Fibroblast of lung (primary cell): ENCODE data around the gene TGDS. TPM values are rescaled to one million over a fixed set of nuclear protein-coding genes. Genes with fewer than 3 reads are reported as not detected.

Experiments
- DNase-seq, 2 donors: peaks; one replicate each; pipeline versions ENCODE4 v3.0.0 to v3.0.0-alpha.2; 2010; ENCODE audit warnings: low read depth in 2 of 2
- H2AFZ ChIP-seq: 2 replicates; pipeline ENCODE4 v1.5.1; 2012; ENCODE audit warnings: low read length, control low read depth, inconsistent platforms
- H3K27ac ChIP-seq: 2 replicates; pipeline ENCODE4 v1.5.1; 2011; ENCODE audit warnings: low read length, control low read depth; ENCODE audit not compliant: insufficient read depth
- H3K27me3 ChIP-seq: 2 replicates; pipeline ENCODE4 v1.5.1; 2011; ENCODE audit warnings: mild to moderate bottlenecking, low read length; ENCODE audit not compliant: control insufficient read depth, insufficient read depth
- H3K36me3 ChIP-seq: 2 replicates; pipeline ENCODE4 v1.5.1; 2011; ENCODE audit warnings: low read length; ENCODE audit not compliant: control insufficient read depth, insufficient read depth
- H3K4me1 ChIP-seq: 2 replicates; pipeline ENCODE4 v1.5.1; 2011; ENCODE audit warnings: low read length; ENCODE audit not compliant: control insufficient read depth, insufficient read depth; ENCODE audit errors: extremely low read depth
- H3K4me2 ChIP-seq: 2 replicates; pipeline ENCODE4 v1.5.1; 2011; ENCODE audit warnings: low read length, control low read depth; ENCODE audit not compliant: insufficient read depth; ENCODE audit errors: extremely low read depth
- H3K4me3 ChIP-seq, 4 experiments: fragments of 200-600 bp in 1 of 4; sonication (generic) in 1 of 4; replicated peaks in 1 of 4; 2 replicates each; pipeline ENCODE4 v1.5.1; 2011 to 2016; ENCODE audit warnings: low read length in 4 of 4, low read depth in 3 of 4, mild to moderate bottlenecking in 3 of 4, control low read depth in 2 of 4, inconsistent platforms in 1 of 4, mixed read lengths in 1 of 4; ENCODE audit not compliant: insufficient read depth in 1 of 4; ENCODE audit errors: control extremely low read depth in 1 of 4
- H3K79me2 ChIP-seq: 2 replicates; pipeline ENCODE4 v1.5.1; 2012; ENCODE audit warnings: mild to moderate bottlenecking, low read length, inconsistent platforms; ENCODE audit not compliant: control insufficient read depth, insufficient read depth
- H3K9ac ChIP-seq: 2 replicates; pipeline ENCODE4 v1.5.1; 2011; ENCODE audit warnings: mild to moderate bottlenecking, low read length, control low read depth; ENCODE audit not compliant: insufficient read depth
- H3K9me3 ChIP-seq: 2 replicates; pipeline ENCODE4 v1.5.1; 2012; ENCODE audit warnings: low read depth, low read length; ENCODE audit not compliant: control insufficient read depth, insufficient read depth
- H4K20me1 ChIP-seq: 2 replicates; pipeline ENCODE4 v1.5.1; 2011; ENCODE audit warnings: low read length; ENCODE audit not compliant: control insufficient read depth, insufficient read depth; ENCODE audit errors: extremely low read depth
- CTCF ChIP-seq, 2 donors: IDR thresholded peaks in 1 of 2; conservative IDR thresholded peaks in 1 of 2; 1 replicate in 1 of 2; 2 replicates in 1 of 2; pipeline ENCODE4 v1.5.1; 2011 to 2012; ENCODE audit warnings: low read length in 2 of 2, control low read depth in 1 of 2, inconsistent platforms in 1 of 2, low read depth in 1 of 2, mild to moderate bottlenecking in 1 of 2
- EZH2 ChIP-seq: IDR thresholded peaks from 2 replicates; pipeline ENCODE4 v1.5.1; 2012; ENCODE audit warnings: low read length, control low read depth, mild to moderate bottlenecking; ENCODE audit errors: missing control alignments
- polyA plus RNA-seq, 2 donors: library from polyadenylated mRNA; depleted of rRNA in 1 of 2; stranded (reverse) in 1 of 2; unstranded in 1 of 2; fragments of >200 nt; gene quantifications; 2 replicates each; pipeline ENCODE4 v1.2.1, GENCODE V29; 2011 to 2012; ENCODE audit warnings: missing spikeins in 1 of 2
- total RNA-seq: library from RNA; depleted of rRNA; stranded (reverse); fragments of >200 nt; gene quantifications from 2 replicates; pipeline ENCODE4 v1.2.1, GENCODE V29; 2014

Gene TGDS
- total and polyA plus RNA-seq, 2 donors (not counting 1 experiment from before 2014, with no cell fraction given) = 13.4 to 15.2 TPM

GRCh38 chr13:94590744-94591143 lies 5.2 kb downstream of the TGDS start:
- Histone ChIP-seq H3K27me3 (no peaks in the 10 kb centered on the region), H3K79me2 (peaks cover 15% of the 10 kb centered on the region), H3K9ac (no peak overlapping the region), H2AFZ (no peak overlapping the region), H3K27ac (no peak overlapping the region), H4K20me1 (no peaks in the 10 kb centered on the region), H3K36me3 (no peaks in the 10 kb centered on the region), H3K4me2 (no peak overlapping the region), H3K4me3 (no peak overlapping the region), H3K9me3 (no peaks in the 10 kb centered on the region), H3K4me1 (peaks cover 3% of the 10 kb centered on the region)
- no peak for DNase-seq
- TF ChIP-seq CTCF (conservative IDR thresholded peaks at IDR 0.05 in 1 of 2, IDR thresholded peaks at IDR 0.05 in 1 of 2; ENCODE audit: low read depth in 1 of 2, low read length in 2 of 2) (no peak), EZH2 (no peak)

- no peak overlapping the region for H3K4me2 ChIP-seq
- no peak overlapping the region for H3K27ac ChIP-seq
- H3K9me3 ChIP-seq = no peaks in the 10 kb centered on the region
- TF ChIP-seq CTCF (conservative IDR thresholded peaks at IDR 0.05 in 1 of 2, IDR thresholded peaks at IDR 0.05 in 1 of 2; ENCODE audit: low read depth in 1 of 2, low read length in 2 of 2) = no peak
- TF ChIP-seq EZH2 = no peak
- no peak overlapping the region for H3K9ac ChIP-seq
- H3K4me1 ChIP-seq = no peaks in the 10 kb centered on the region
- H3K79me2 ChIP-seq = no peaks in the 10 kb centered on the region
- no peak overlapping the region for H2AFZ ChIP-seq
- H3K27me3 ChIP-seq = no peaks in the 10 kb centered on the region
- no peaks in the 10 kb centered on the region for H3K36me3 ChIP-seq
- no peak for DNase-seq
- no peaks in the 10 kb centered on the region for H4K20me1 ChIP-seq
- H3K4me3 ChIP-seq = no peak overlapping the region
Observed at GRCh38 chr13:94588541-94588940, 7.4 kb downstream of the TGDS start.

- Histone ChIP-seq H3K36me3 (peaks cover under 1% of the 10 kb centered on the region), H3K9ac (no peak overlapping the region), H2AFZ (no peak overlapping the region), H3K27ac (no peak overlapping the region), H3K4me1 (no peaks in the 10 kb centered on the region), H4K20me1 (no peaks in the 10 kb centered on the region), H3K4me3 (no peak overlapping the region), H3K27me3 (no peaks in the 10 kb centered on the region), H3K79me2 (no peaks in the 10 kb centered on the region), H3K9me3 (no peaks in the 10 kb centered on the region), H3K4me2 (no peak overlapping the region)
- DNase-seq = no peak
- TF ChIP-seq EZH2 (no peak), CTCF (conservative IDR thresholded peaks at IDR 0.05 in 1 of 2, IDR thresholded peaks at IDR 0.05 in 1 of 2; ENCODE audit: low read depth in 1 of 2, low read length in 2 of 2) (no peak)
Observed at GRCh38 chr13:94586371-94586770, 9.6 kb downstream of the TGDS start.
